Ishikawa (cell line): ENCODE measurements around the gene UBN1.

Experiments
- CEBPB ChIP-seq: IDR thresholded peaks from 2 replicates; pipeline ENCODE4 v1.6.1; 2012
- CREB1 ChIP-seq: IDR thresholded peaks from 2 replicates; pipeline ENCODE4 v1.6.1; 2012; ENCODE audit warnings: low read depth
- EGR1 ChIP-seq: IDR thresholded peaks from 2 replicates; pipeline ENCODE4 v1.6.1; 2012
- EP300 ChIP-seq: IDR thresholded peaks from 2 replicates; pipeline ENCODE4 v1.6.1; 2012; ENCODE audit warnings: borderline replicate concordance
- FOXM1 ChIP-seq: IDR thresholded peaks from 2 replicates; pipeline ENCODE4 v1.6.1; 2012; ENCODE audit warnings: low read depth, borderline replicate concordance
- MAX ChIP-seq: IDR thresholded peaks from 2 replicates; pipeline ENCODE4 v1.6.1; 2012
- NFIC ChIP-seq: IDR thresholded peaks from 2 replicates; pipeline ENCODE4 v1.6.1; 2012
- RAD21 ChIP-seq: IDR thresholded peaks from 2 replicates; pipeline ENCODE4 v1.6.1; 2012; ENCODE audit warnings: low read depth
- REST ChIP-seq: IDR thresholded peaks from 2 replicates; pipeline ENCODE4 v1.6.1; 2012; ENCODE audit warnings: low read depth, mild to moderate bottlenecking
- TAF1 ChIP-seq: IDR thresholded peaks from 2 replicates; pipeline ENCODE4 v1.6.1; 2012; ENCODE audit warnings: low read depth, mild to moderate bottlenecking
- TCF12 ChIP-seq: IDR thresholded peaks from 2 replicates; pipeline ENCODE4 v1.6.1; 2012; ENCODE audit warnings: low read depth
- TEAD4 ChIP-seq: IDR thresholded peaks from 2 replicates; pipeline ENCODE4 v1.6.1; 2012
- USF1 ChIP-seq: IDR thresholded peaks from 2 replicates; pipeline ENCODE4 v1.6.1; 2012
- YY1 ChIP-seq: IDR thresholded peaks from 2 replicates; pipeline ENCODE4 v1.6.1; 2012; ENCODE audit warnings: low read depth
- ZBTB7A ChIP-seq: IDR thresholded peaks from 2 replicates; pipeline ENCODE4 v1.6.1; 2012; ENCODE audit warnings: low read depth

The UBN1 gene

GRCh38 chr16:4846503-4846900, 779 bp upstream of the UBN1 start:
- no peak for TF ChIP-seq YY1

- TF ChIP-seq MAX (no peak; the same call in 1 of the 2 replicates), NFIC (peak; percentile 48; the same call in 1 of the 2 replicates)
Observed at GRCh38 chr16:4847774-4848587, 700 bp downstream of the UBN1 start.

- TF ChIP-seq CREB1: no peak
Observed at GRCh38 chr16:4850211-4850610, 2.9 kb downstream of the UBN1 start.

GRCh38 chr16:4852221-4852872, 5.1 kb downstream of the UBN1 start:
- TF ChIP-seq MAX (no peak), EGR1 (no peak), TCF12 (no peak)

GRCh38 chr16:4855371-4855770, 8.1 kb downstream of the UBN1 start:
- TF ChIP-seq YY1 (no peak), EP300 (no peak), REST (no peak), FOXM1 (no peak), TCF12 (no peak), ZBTB7A (no peak), RAD21 (no peak), NFIC (no peak), MAX (no peak), CREB1 (no peak)

- TF ChIP-seq EP300 (no peak), MAX (no peak), TAF1 (no peak), TCF12 (no peak), YY1 (no peak), NFIC (no peak), RAD21 (no peak), CREB1 (no peak), TEAD4 (no peak), USF1 (no peak), CEBPB (no peak)
Observed at GRCh38 chr16:4855804-4856203, 8.5 kb downstream of the UBN1 start.

GRCh38 chr16:4859190-4859899, 12.1 kb downstream of the UBN1 start:
- TF ChIP-seq CEBPB (no peak), RAD21 (no peak), TEAD4 (no peak), TAF1 (no peak)

GRCh38 chr16:4859900-4860255, 12.6 kb downstream of the UBN1 start:
- TF ChIP-seq TEAD4 (no peak), USF1 (no peak), REST (no peak), CREB1 (no peak), TAF1 (no peak), EP300 (no peak), FOXM1 (no peak), EGR1 (no peak), TCF12 (no peak), YY1 (no peak), MAX (no peak), CEBPB (no peak), RAD21 (no peak), ZBTB7A (no peak), NFIC (no peak)
